Measurements from ENCODE around the gene MCL1.

Gene MCL1

GRCh38 chr1:150558761-150559655 lies 20.4 kb downstream of the MCL1 start:
- no peak for TF ChIP-seq CTCF (IDR thresholded peaks at IDR 0.05; ENCODE audit: control insufficient read depth, insufficient read depth, low read depth, low read length, missing control alignments)
- H3K4me3 ChIP-seq (ENCODE audit: control insufficient read depth, low read depth, low read length), result no peak overlapping the region
- DNase-seq (ENCODE audit: low read depth), result no peak

GRCh38 chr1:150558303-150558704 lies 21.1 kb downstream of the MCL1 start:
- TF ChIP-seq CTCF (IDR thresholded peaks at IDR 0.05; ENCODE audit: control insufficient read depth, insufficient read depth, low read depth, low read length, missing control alignments), result no peak
- no peak for DNase-seq (ENCODE audit: low read depth)
- H3K4me3 ChIP-seq (ENCODE audit: control insufficient read depth, low read depth, low read length), result no peak overlapping the region

GRCh38 chr1:150557813-150558212 lies 21.6 kb downstream of the MCL1 start:
- no peak overlapping the region for H3K4me3 ChIP-seq (ENCODE audit: control insufficient read depth, low read depth, low read length)
- DNase-seq (ENCODE audit: low read depth), result no peak
- TF ChIP-seq CTCF (IDR thresholded peaks at IDR 0.05; ENCODE audit: control insufficient read depth, insufficient read depth, low read depth, low read length, missing control alignments), result no peak

- no peak overlapping the region for H3K4me3 ChIP-seq (ENCODE audit: control insufficient read depth, low read depth, low read length)
- DNase-seq (ENCODE audit: low read depth), result no peak
- TF ChIP-seq CTCF (IDR thresholded peaks at IDR 0.05; ENCODE audit: control insufficient read depth, insufficient read depth, low read depth, low read length, missing control alignments), result no peak
Observed at GRCh38 chr1:150557065-150557600, 22.3 kb downstream of the MCL1 start.

GRCh38 chr1:150555971-150556865 lies 23.2 kb downstream of the MCL1 start:
- no peak for DNase-seq (ENCODE audit: low read depth)
- H3K4me3 ChIP-seq (ENCODE audit: control insufficient read depth, low read depth, low read length), result no peak overlapping the region
- no peak for TF ChIP-seq CTCF (IDR thresholded peaks at IDR 0.05; ENCODE audit: control insufficient read depth, insufficient read depth, low read depth, low read length, missing control alignments)

- DNase-seq (ENCODE audit: low read depth), result no peak
- H3K4me3 ChIP-seq (ENCODE audit: control insufficient read depth, low read depth, low read length), result no peak overlapping the region
- TF ChIP-seq CTCF (IDR thresholded peaks at IDR 0.05; ENCODE audit: control insufficient read depth, insufficient read depth, low read depth, low read length, missing control alignments), result no peak
Observed at GRCh38 chr1:150555198-150555970, 24.0 kb downstream of the MCL1 start.

Data from AG09309 (cell line).